Measurements from ENCODE around the gene RSL24D1. TPM values are rescaled to one million over a fixed set of nuclear protein-coding genes. Genes with fewer than 3 reads are reported as not detected.

The RSL24D1 gene
- total RNA-seq, 1 experiment from 2014 or later = 149 TPM

- POLR2A ChIA-PET = no interaction called here
Observed at GRCh38 chr15:55235546-55236036, 38.9 kb upstream of the RSL24D1 start.

More at GRCh38 chr15:55235546-55236036, 38.9 kb upstream of the RSL24D1 start:
- no peak for DNase-seq (ENCODE audit: low read depth, low spot score)
- H3K27me3 ChIP-seq (ENCODE audit: insufficient read depth, low read length) = no peaks in the 10 kb centered on the region
- no TSS peak for BruUV-seq (replicated peaks)
- H3K9ac ChIP-seq (ENCODE audit: low read length) = no peak overlapping the region
- H2AFZ ChIP-seq (ENCODE audit: low read depth, low read length, poor library complexity, severe bottlenecking) = no peak overlapping the region
- TF ChIP-seq, protein P1, sequence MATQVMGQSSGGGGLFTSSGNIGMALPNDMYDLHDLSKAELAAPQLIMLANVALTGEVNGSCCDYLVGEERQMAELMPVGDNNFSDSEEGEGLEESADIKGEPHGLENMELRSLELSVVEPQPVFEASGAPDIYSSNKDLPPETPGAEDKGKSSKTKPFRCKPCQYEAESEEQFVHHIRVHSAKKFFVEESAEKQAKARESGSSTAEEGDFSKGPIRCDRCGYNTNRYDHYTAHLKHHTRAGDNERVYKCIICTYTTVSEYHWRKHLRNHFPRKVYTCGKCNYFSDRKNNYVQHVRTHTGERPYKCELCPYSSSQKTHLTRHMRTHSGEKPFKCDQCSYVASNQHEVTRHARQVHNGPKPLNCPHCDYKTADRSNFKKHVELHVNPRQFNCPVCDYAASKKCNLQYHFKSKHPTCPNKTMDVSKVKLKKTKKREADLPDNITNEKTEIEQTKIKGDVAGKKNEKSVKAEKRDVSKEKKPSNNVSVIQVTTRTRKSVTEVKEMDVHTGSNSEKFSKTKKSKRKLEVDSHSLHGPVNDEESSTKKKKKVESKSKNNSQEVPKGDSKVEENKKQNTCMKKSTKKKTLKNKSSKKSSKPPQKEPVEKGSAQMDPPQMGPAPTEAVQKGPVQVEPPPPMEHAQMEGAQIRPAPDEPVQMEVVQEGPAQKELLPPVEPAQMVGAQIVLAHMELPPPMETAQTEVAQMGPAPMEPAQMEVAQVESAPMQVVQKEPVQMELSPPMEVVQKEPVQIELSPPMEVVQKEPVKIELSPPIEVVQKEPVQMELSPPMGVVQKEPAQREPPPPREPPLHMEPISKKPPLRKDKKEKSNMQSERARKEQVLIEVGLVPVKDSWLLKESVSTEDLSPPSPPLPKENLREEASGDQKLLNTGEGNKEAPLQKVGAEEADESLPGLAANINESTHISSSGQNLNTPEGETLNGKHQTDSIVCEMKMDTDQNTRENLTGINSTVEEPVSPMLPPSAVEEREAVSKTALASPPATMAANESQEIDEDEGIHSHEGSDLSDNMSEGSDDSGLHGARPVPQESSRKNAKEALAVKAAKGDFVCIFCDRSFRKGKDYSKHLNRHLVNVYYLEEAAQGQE (IDR thresholded peaks at IDR 0.05; ENCODE audit: low read depth) = no peak
- no peak for TF ChIP-seq ATF3 (IDR thresholded peaks at IDR 0.05)
- TF ChIP-seq POLR2A (IDR thresholded peaks at IDR 0.05; ENCODE audit: borderline replicate concordance, extremely low read depth, insufficient read depth, insufficient read length) = no peak
- TF ChIP-seq EGR1 (IDR thresholded peaks at IDR 0.05; ENCODE audit: low read depth) = no peak
- TF ChIP-seq YY1 (IDR thresholded peaks at IDR 0.05; ENCODE audit: extremely low read depth, insufficient replicate concordance, low read depth, low read length) = no peak
- TF ChIP-seq RAD21 (IDR thresholded peaks at IDR 0.05; ENCODE audit: low read depth) = no peak
- no peak for TF ChIP-seq TCF7L2 (IDR thresholded peaks at IDR 0.05; ENCODE audit: borderline replicate concordance, extremely low read depth, insufficient read depth, insufficient read length)
- TF ChIP-seq SIN3A (IDR thresholded peaks at IDR 0.05; ENCODE audit: low read depth) = no peak
- no peak for TF ChIP-seq FOSL1 (IDR thresholded peaks at IDR 0.05; ENCODE audit: low read depth)
- no peak for TF ChIP-seq CBX3 (IDR thresholded peaks at IDR 0.05; ENCODE audit: low read depth)
- no peak for TF ChIP-seq JUND (IDR thresholded peaks at IDR 0.05)
- no peak for TF ChIP-seq POLR2AphosphoS5 (IDR thresholded peaks at IDR 0.05; ENCODE audit: low read depth, low read length)
- H3K79me2 ChIP-seq (ENCODE audit: insufficient read depth, low read length) = no peaks in the 10 kb centered on the region
- intact Hi-C loops (cut with micrococcal nuclease) = no loop called here
- H3K36me3 ChIP-seq (ENCODE audit: control insufficient read depth in 1 of 2, insufficient read depth in 2 of 2, low read length in 2 of 2) = no peaks in the 10 kb centered on the region
- ChIA-PET RAD21 (ENCODE audit: low non-redundant PET in 1 of 2, low total read pairs in 2 of 2, uncharacterized antibody in 2 of 2, unreplicated experiment in 2 of 2) (no interaction called here), CTCF (no interaction called here)
- ATAC-seq = no peak
- no peaks in the 10 kb centered on the region for H3K9me3 ChIP-seq (ENCODE audit: control insufficient read depth in 1 of 2, insufficient read depth in 1 of 2, low read depth in 1 of 2, low read length in 2 of 2)
- no peak overlapping the region for H3K4me3 ChIP-seq (replicated peaks in 1 of 2; ENCODE audit: low read depth in 1 of 2, low read length in 2 of 2)
- H3K27ac ChIP-seq (ENCODE audit: low read depth, low read length) = no peak overlapping the region
- no peaks in the 10 kb centered on the region for H4K20me1 ChIP-seq (ENCODE audit: insufficient read depth)
- no peak overlapping the region for H3K4me2 ChIP-seq (ENCODE audit: low read length)
- no peaks in the 10 kb centered on the region for H3K4me1 ChIP-seq (ENCODE audit: control insufficient read depth in 1 of 2, insufficient read depth in 2 of 2, low read length in 2 of 2)
- H3K9me2 ChIP-seq (ENCODE audit: insufficient read depth) = no peaks in the 10 kb centered on the region
